Activated CD8-positive, alpha-beta T cell treated with anti-CD3 and anti-CD28 coated beads, Interleukin-2, amount 10 ng/mL, durations not matched to agents 7 days and 5 days (primary cell): ENCODE measurements around the gene CD300H. TPM values are rescaled to one million over a fixed set of nuclear protein-coding genes. Genes with fewer than 3 reads are reported as not detected.
A peak's percentile ranks its signal among the peaks of the same experiment; 100 is the strongest.

Source experiments
- ATAC-seq: fragments of 150-1000 bp; cut with Tn5 transposase; one replicate; pipeline ENCODE4 v1.10.0; 2021; ENCODE audit warnings: moderate library complexity
- CTCF ChIA-PET: fragments of 350-600 bp; sonication (Branson Sonifier 250); formaldehyde crosslinking; loops from one replicate; lab custom pipeline; 2021; ENCODE audit warnings: antibody characterized with exemption; lab: Charles Lee
- POLR2A ChIA-PET: fragments of 350-600 bp; sonication (Branson Sonifier 250); formaldehyde crosslinking; loops from one replicate; lab custom pipeline; 2021; ENCODE audit warnings: antibody characterized with exemption; lab: Charles Lee
- DNase-seq: peaks from one replicate; pipeline ENCODE4 v3.0.0-alpha.2; 2020
- H3K27ac Mint-ChIP-seq: one replicate; pipeline ENCODE4 v1.8.0; 2021; ENCODE audit warnings: mild to moderate bottlenecking, mixed read lengths
- H3K27me3 Mint-ChIP-seq: one replicate; pipeline ENCODE4 v1.8.0; 2021; ENCODE audit warnings: low read depth, mixed read lengths
- H3K36me3 Mint-ChIP-seq: one replicate; pipeline ENCODE4 v1.8.0; 2021; ENCODE audit warnings: low read depth, mixed read lengths
- H3K4me1 Mint-ChIP-seq: one replicate; pipeline ENCODE4 v1.8.0; 2021; ENCODE audit warnings: low read depth, mixed read lengths
- H3K4me3 Mint-ChIP-seq: one replicate; pipeline ENCODE4 v1.8.0; 2021; ENCODE audit warnings: mild to moderate bottlenecking, mixed read lengths
- H3K9me3 Mint-ChIP-seq: one replicate; pipeline ENCODE4 v1.8.0; 2022; ENCODE audit warnings: mixed read lengths; ENCODE audit not compliant: insufficient read depth
- total RNA-seq, 2 experiments: library from RNA; stranded (reverse); gene quantifications; one replicate each; pipeline ENCODE4 v1.2.3, GENCODE V29; 2021

CD300H gene
- not detected for total RNA-seq

GRCh38 chr17:74567397-74567796 lies at the start of gene CD300H:
Gene CD300H, minus strand, starts transcription at chr17:74567509.
- no peak within 1 kb of the TSS for H3K4me3 Mint-ChIP-seq
- CTCF ChIA-PET, result interaction anchor here (0.7 to 2.7 kb wide), 7 partner anchors 12 to 170 kb away, joined by 3 to 16 read pairs (median 3); partner anchors contain the start of genes CD300C, CD300LD and RAB37
- H3K27me3 Mint-ChIP-seq, result peaks cover 42% of the 10 kb centered on the region
- DNase-seq, result no peak
- no peak within 1 kb of the TSS for H3K27ac Mint-ChIP-seq
- no peaks in the 10 kb centered on the region for H3K36me3 Mint-ChIP-seq
- POLR2A ChIA-PET, result no interaction called here
- H3K9me3 Mint-ChIP-seq, result no peaks in the 10 kb centered on the region
- peaks cover 15% of the 10 kb centered on the region for H3K4me1 Mint-ChIP-seq
- no peak for ATAC-seq

- no peaks in the 10 kb centered on the region for H3K36me3 Mint-ChIP-seq
- POLR2A ChIA-PET, result interaction anchor here (0.6 kb wide), 1 partner anchor 86 kb away, joined by 3 read pairs; no protein-coding TSS in a partner anchor
- H3K27me3 Mint-ChIP-seq, result peaks cover 50% of the 10 kb centered on the region
- no peak overlapping the region for H3K27ac Mint-ChIP-seq
- CTCF ChIA-PET, result interaction anchor here (1.4 kb wide), 1 partner anchor 120 kb away, joined by 3 read pairs; the partner anchor contains the start of gene RAB37
- H3K4me3 Mint-ChIP-seq, result no peak overlapping the region
- H3K4me1 Mint-ChIP-seq, result peaks cover 14% of the 10 kb centered on the region
- ATAC-seq (no peak), DNase-seq (no peak)
- H3K9me3 Mint-ChIP-seq, result no peaks in the 10 kb centered on the region
Observed at GRCh38 chr17:74616696-74617095, 49.4 kb upstream of the CD300H start.

- Mint-ChIP-seq H3K4me1 (peaks cover 14% of the 10 kb centered on the region), H3K4me3 (no peak overlapping the region), H3K27ac (no peak overlapping the region), H3K9me3 (no peaks in the 10 kb centered on the region), H3K36me3 (no peaks in the 10 kb centered on the region), H3K27me3 (peaks cover 36% of the 10 kb centered on the region)
- POLR2A ChIA-PET, result no interaction called here
- DNase-seq, result no peak
- ATAC-seq, result no peak
- CTCF ChIA-PET, result interaction anchor here (1.2 to 1.4 kb wide), 2 partner anchors 9 to 45 kb away, joined by 3 to 5 read pairs; no protein-coding TSS in a partner anchor
Observed at GRCh38 chr17:74612046-74612445, 44.7 kb upstream of the CD300H start.

- ChIA-PET POLR2A (no interaction called here), CTCF (no interaction called here)
- peaks cover 14% of the 10 kb centered on the region for H3K4me1 Mint-ChIP-seq
- ATAC-seq (no peak), DNase-seq (peak; percentile 42)
- no peak overlapping the region for H3K4me3 Mint-ChIP-seq
- peaks cover 24% of the 10 kb centered on the region for H3K27me3 Mint-ChIP-seq
- no peaks in the 10 kb centered on the region for H3K36me3 Mint-ChIP-seq
- no peaks in the 10 kb centered on the region for H3K9me3 Mint-ChIP-seq
- no peak overlapping the region for H3K27ac Mint-ChIP-seq
Observed at GRCh38 chr17:74610108-74610507, 42.8 kb upstream of the CD300H start.

- Mint-ChIP-seq H3K4me3 (no peak overlapping the region), H3K4me1 (peaks cover 20% of the 10 kb centered on the region), H3K27me3 (peaks cover 20% of the 10 kb centered on the region), H3K36me3 (no peaks in the 10 kb centered on the region), H3K27ac (no peak overlapping the region), H3K9me3 (no peaks in the 10 kb centered on the region)
- no peak for DNase-seq
- CTCF ChIA-PET, result no interaction called here
- POLR2A ChIA-PET, result no interaction called here
- ATAC-seq, result no peak
Observed at GRCh38 chr17:74608511-74608910, 41.2 kb upstream of the CD300H start.

- Mint-ChIP-seq H3K4me3 (no peak overlapping the region), H3K36me3 (no peaks in the 10 kb centered on the region), H3K9me3 (no peaks in the 10 kb centered on the region), H3K27ac (no peak overlapping the region), H3K27me3 (peaks cover 25% of the 10 kb centered on the region), H3K4me1 (peaks cover 22% of the 10 kb centered on the region)
- POLR2A ChIA-PET, result no interaction called here
- no peak for DNase-seq
- CTCF ChIA-PET, result no interaction called here
- no peak for ATAC-seq
Observed at GRCh38 chr17:74607221-74607620, 39.9 kb upstream of the CD300H start.

- ChIA-PET POLR2A (no interaction called here), CTCF (no interaction called here)
- DNase-seq, result no peak
- ATAC-seq, result no peak
- Mint-ChIP-seq H3K27ac (no peak overlapping the region), H3K27me3 (peaks cover 31% of the 10 kb centered on the region), H3K4me1 (peaks cover 22% of the 10 kb centered on the region), H3K36me3 (no peaks in the 10 kb centered on the region), H3K9me3 (no peaks in the 10 kb centered on the region), H3K4me3 (no peak overlapping the region)
Observed at GRCh38 chr17:74606050-74606449, 38.7 kb upstream of the CD300H start.

- ATAC-seq (no peak), DNase-seq (no peak)
- Mint-ChIP-seq H3K27me3 (peaks cover 34% of the 10 kb centered on the region), H3K4me1 (peaks cover 22% of the 10 kb centered on the region), H3K36me3 (no peaks in the 10 kb centered on the region), H3K4me3 (no peak overlapping the region), H3K9me3 (no peaks in the 10 kb centered on the region), H3K27ac (no peak overlapping the region)
- CTCF ChIA-PET, result no interaction called here
- POLR2A ChIA-PET, result no interaction called here
Observed at GRCh38 chr17:74605361-74605760, 38.1 kb upstream of the CD300H start.

GRCh38 chr17:74604761-74605160 lies 37.5 kb upstream of the CD300H start:
- ATAC-seq (no peak), DNase-seq (no peak)
- Mint-ChIP-seq H3K9me3 (no peaks in the 10 kb centered on the region), H3K27ac (no peak overlapping the region), H3K4me3 (no peak overlapping the region), H3K4me1 (peaks cover 22% of the 10 kb centered on the region), H3K27me3 (peaks cover 36% of the 10 kb centered on the region), H3K36me3 (no peaks in the 10 kb centered on the region)
- CTCF ChIA-PET, result interaction anchor here (2.7 kb wide), 1 partner anchor 236 kb away, joined by 10 read pairs; no protein-coding TSS in a partner anchor
- POLR2A ChIA-PET, result no interaction called here

GRCh38 chr17:74604200-74604599 lies 36.9 kb upstream of the CD300H start:
- peaks cover 22% of the 10 kb centered on the region for H3K4me1 Mint-ChIP-seq
- peaks cover 41% of the 10 kb centered on the region for H3K27me3 Mint-ChIP-seq
- H3K27ac Mint-ChIP-seq, result no peak overlapping the region
- no peak for ATAC-seq
- H3K4me3 Mint-ChIP-seq, result no peak overlapping the region
- ChIA-PET POLR2A (interaction anchor here (0.6 kb wide), 1 partner anchor 138 kb away, joined by 3 read pairs; no protein-coding TSS in a partner anchor), CTCF (interaction anchor here (0.9 to 2.7 kb wide), 3 partner anchors 71 to 235 kb away, joined by 3 to 10 read pairs (median 10); no protein-coding TSS in a partner anchor)
- DNase-seq, result no peak
- no peaks in the 10 kb centered on the region for H3K36me3 Mint-ChIP-seq
- no peaks in the 10 kb centered on the region for H3K9me3 Mint-ChIP-seq

- Mint-ChIP-seq H3K27ac (no peak overlapping the region), H3K4me1 (peaks cover 24% of the 10 kb centered on the region), H3K36me3 (no peaks in the 10 kb centered on the region), H3K4me3 (no peak overlapping the region), H3K27me3 (peaks cover 39% of the 10 kb centered on the region), H3K9me3 (no peaks in the 10 kb centered on the region)
- ChIA-PET CTCF (interaction anchor here (0.9 to 2.7 kb wide), 9 partner anchors 8 to 235 kb away, joined by 3 to 10 read pairs (median 5); partner anchors contain the start of gene CD300LD), POLR2A (interaction anchor here (0.6 kb wide), 1 partner anchor 139 kb away, joined by 3 read pairs; no protein-coding TSS in a partner anchor)
- ATAC-seq (no peak), DNase-seq (no peak)
Observed at GRCh38 chr17:74603746-74604145, 36.4 kb upstream of the CD300H start.

- ATAC-seq (peak; percentile 53), DNase-seq (peak; percentile 40)
- Mint-ChIP-seq H3K4me3 (no peak overlapping the region), H3K9me3 (no peaks in the 10 kb centered on the region), H3K4me1 (peaks cover 29% of the 10 kb centered on the region), H3K27ac (peak overlapping the region; percentile 31), H3K27me3 (peaks cover 41% of the 10 kb centered on the region), H3K36me3 (no peaks in the 10 kb centered on the region)
- CTCF ChIA-PET, result interaction anchor here (0.6 to 2.7 kb wide), 11 partner anchors 8 to 234 kb away, joined by 3 to 10 read pairs (median 4); partner anchors contain the start of gene CD300LD
- POLR2A ChIA-PET, result no interaction called here
Observed at GRCh38 chr17:74603037-74603635, 35.8 kb upstream of the CD300H start.
